ENCODE results near the gene HSPBAP1. TPM values are rescaled to one million over a fixed set of nuclear protein-coding genes. Genes with fewer than 3 reads are reported as not detected.

Gene HSPBAP1
- total RNA-seq, 4 donors from 2014 or later, result 1.2 to 22.8 (median 10.3) TPM

DNA sequence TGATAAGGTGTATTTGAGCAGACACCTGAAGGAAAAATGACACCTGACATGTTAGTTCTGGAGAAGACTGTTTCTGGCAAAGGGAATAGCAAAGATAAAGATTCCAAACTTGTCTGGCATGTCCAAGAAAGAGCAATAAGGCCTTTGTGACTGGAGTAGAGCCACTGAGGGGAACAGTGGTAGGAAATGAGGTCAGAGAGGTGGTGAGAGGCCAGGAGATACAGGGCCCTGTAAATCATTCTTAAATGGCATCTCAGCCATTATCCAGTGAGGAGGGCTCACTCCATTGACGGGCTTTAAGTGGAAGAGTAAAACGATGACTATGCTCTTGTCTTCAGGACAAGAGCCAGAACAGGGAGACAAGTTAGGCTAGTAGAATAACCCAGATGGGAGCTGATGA is 5.7 kb upstream of the HSPBAP1 start:
- no peak for TF ChIP-seq CTCF (IDR thresholded peaks at IDR 0.05)
- TF ChIP-seq POLR2A (IDR thresholded peaks at IDR 0.05), result no peak
- no peak for TF ChIP-seq POLR2AphosphoS5 (IDR thresholded peaks at IDR 0.05)
- TF ChIP-seq EP300 (IDR thresholded peaks at IDR 0.05; ENCODE audit: low read depth), result no peak
- WGBS, 2 donors (ENCODE audit: low coverage in 1 of 2), result 82 to 86% methylated on average over 2 of the region's 2 CpGs
- H3K9me3 ChIP-seq, result no peaks in the 10 kb centered on the region
- H3K4me3 ChIP-seq, result no peak overlapping the region
- peaks cover 0 to 23% (median 20%) of the 10 kb centered on the region in 4 donors for H3K4me1 ChIP-seq
- in situ Hi-C loops (cut with MboI; ENCODE audit: low pct_ligation_motif_present in 1 of 4, low pct_unique_long_range_greater_than_20kb in 1 of 4, low sequenced_read_pairs in 3 of 4), result no loop called here
- no peaks in the 10 kb centered on the region for H3K36me3 ChIP-seq
- H3K27me3 ChIP-seq, result no peaks in the 10 kb centered on the region
- H3K27ac ChIP-seq, result no peak overlapping the region
- intact Hi-C loops (cut with DNase I; ENCODE audit: low total_unique reads), result no loop called here
- DNase-seq, result no peak

- in situ Hi-C loops (cut with MboI; ENCODE audit: low pct_ligation_motif_present in 1 of 4, low pct_unique_long_range_greater_than_20kb in 1 of 4, low sequenced_read_pairs in 3 of 4) (no loop called here), intact Hi-C loops (cut with DNase I; ENCODE audit: low total_unique reads) (no loop called here)
- Histone ChIP-seq H3K9me3 (no peaks in the 10 kb centered on the region), H3K27ac (peak overlapping the region in 1 of 4 donors; percentile 14), H3K36me3 (no peaks in the 10 kb centered on the region), H3K27me3 (no peaks in the 10 kb centered on the region), H3K4me3 (no peak overlapping the region), H3K4me1 (peaks cover 0 to 31% (median 25%) of the 10 kb centered on the region in 4 donors)
- TF ChIP-seq EP300 (IDR thresholded peaks at IDR 0.05; ENCODE audit: low read depth) (no peak), POLR2AphosphoS5 (IDR thresholded peaks at IDR 0.05) (peak in 1 of 3 donors; percentile 31)
- no peak for DNase-seq
- WGBS, 2 donors (ENCODE audit: low coverage in 1 of 2), result 59 to 69% methylated on average over 3 of the region's 3 CpGs
Measured at GRCh38 chr3:122797291-122797690, 3.7 kb upstream of the HSPBAP1 start.

DNA sequence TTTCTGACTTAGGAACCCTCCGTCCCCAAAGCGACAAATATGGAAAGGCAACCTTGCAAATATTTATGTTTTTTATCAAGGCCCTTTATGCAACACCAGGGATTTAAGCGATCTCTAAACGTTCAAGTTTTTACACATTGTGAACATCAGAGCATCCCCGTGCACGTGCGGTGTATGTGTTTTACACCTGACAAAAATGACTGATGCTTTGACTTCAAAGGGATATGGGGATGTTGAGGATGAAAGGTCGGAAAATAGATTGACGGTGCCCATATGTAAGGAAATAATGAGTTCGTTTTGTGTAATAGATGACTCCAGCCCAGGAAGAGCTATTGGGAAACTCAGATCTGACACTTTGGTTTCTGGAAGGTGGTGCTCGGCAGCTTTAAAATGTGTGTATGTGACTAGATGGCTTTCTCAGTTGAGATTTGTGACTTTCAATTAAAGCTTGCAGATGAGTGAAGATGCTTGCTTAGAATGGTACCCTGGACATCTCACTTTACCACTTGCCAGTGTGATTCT is 2.1 kb upstream of the HSPBAP1 start:
- H3K4me1 ChIP-seq, result peaks cover 0 to 31% (median 25%) of the 10 kb centered on the region in 4 donors
- 22 to 35% methylated on average over 9 to 11 of the region's 11 CpGs for WGBS, 2 donors (ENCODE audit: low coverage in 1 of 2)
- peak overlapping the region; percentile 58 to 81 (median 73) for H3K4me3 ChIP-seq
- no peaks in the 10 kb centered on the region for H3K27me3 ChIP-seq
- peak overlapping the region; percentile 86 to 97 (median 95) for H3K27ac ChIP-seq
- intact Hi-C loops (cut with DNase I; ENCODE audit: low total_unique reads) (no loop called here), in situ Hi-C loops (cut with MboI; ENCODE audit: low pct_ligation_motif_present in 1 of 4, low pct_unique_long_range_greater_than_20kb in 1 of 4, low sequenced_read_pairs in 3 of 4) (no loop called here)
- H3K36me3 ChIP-seq, result no peaks in the 10 kb centered on the region
- no peak for TF ChIP-seq POLR2A (IDR thresholded peaks at IDR 0.05)
- peak in 1 of 3 donors; percentile 19 for TF ChIP-seq POLR2AphosphoS5 (IDR thresholded peaks at IDR 0.05)
- TF ChIP-seq CTCF (IDR thresholded peaks at IDR 0.05), result no peak
- no peak for TF ChIP-seq EP300 (IDR thresholded peaks at IDR 0.05; ENCODE audit: low read depth)
- DNase-seq, result no peak
- no peaks in the 10 kb centered on the region for H3K9me3 ChIP-seq

GRCh38 chr3:122794779-122795673 is 1.4 kb upstream of the HSPBAP1 start, which contains the start of gene SLC49A4:
TSS of gene SLC49A4 (plus strand) at chr3:122795069. CDS start at chr3:122795193, 124 bp downstream.
- H3K4me3 ChIP-seq, result peak within 1 kb of the TSS; percentile 66 to 81 (median 78)
- 0% methylated on average over 16 of the region's 84 CpGs; no CpG with 5 or more reads in 1 of the 2 donors for WGBS, 2 donors (ENCODE audit: low coverage in 1 of 2)

More at GRCh38 chr3:122794779-122795673, 1.4 kb upstream of the HSPBAP1 start, which contains the start of gene SLC49A4:
- TF ChIP-seq POLR2A (IDR thresholded peaks at IDR 0.05) (peak; percentile 71), POLR2AphosphoS5 (IDR thresholded peaks at IDR 0.05) (peak; percentile 77 to 88 (median 87)), EP300 (IDR thresholded peaks at IDR 0.05; ENCODE audit: low read depth) (no peak), CTCF (IDR thresholded peaks at IDR 0.05) (no peak)
- Histone ChIP-seq H3K9me3 (no peaks in the 10 kb centered on the region), H3K27me3 (no peaks in the 10 kb centered on the region), H3K27ac (peak within 1 kb of the TSS; percentile 86 to 97 (median 95)), H3K4me1 (peaks cover 0 to 31% (median 25%) of the 10 kb centered on the region in 4 donors), H3K36me3 (no peaks in the 10 kb centered on the region)
- DNase-seq, result peak; percentile 81
- intact Hi-C loops (cut with DNase I; ENCODE audit: low total_unique reads) (no loop called here), in situ Hi-C loops (cut with MboI; ENCODE audit: low pct_ligation_motif_present in 1 of 4, low pct_unique_long_range_greater_than_20kb in 1 of 4, low sequenced_read_pairs in 3 of 4) (no loop called here)
